K562 (cell line): Measurements from ENCODE around the gene ZNF324B. TPM values are rescaled to one million over a fixed set of nuclear protein-coding genes. Genes with fewer than 3 reads are reported as not detected.

Experiments used
- BHLHE40 ChIP-seq: IDR thresholded peaks from 2 replicates; pipeline ENCODE4 v1.6.1; 2011; ENCODE audit warnings: low read length, improper control_type of control experiment
- CBX1 ChIP-seq: sonication (generic); IDR thresholded peaks from 2 replicates; pipeline ENCODE4 v1.6.1; 2016; ENCODE audit warnings: antibody characterized with exemption, low read depth, mild to moderate bottlenecking
- HNRNPLL ChIP-seq: fragments of 200-400 bp; formaldehyde crosslinking; IDR thresholded peaks from 2 replicates; pipeline ENCODE4 v1.6.1; 2017; ENCODE audit warnings: low read length, low read depth, mild to moderate bottlenecking; ENCODE audit not compliant: poor library complexity, severe bottlenecking
- MEF2D ChIP-seq: conservative IDR thresholded peaks from 2 replicates; pipeline ENCODE4 v1.6.1; 2016; ENCODE audit warnings: low read depth, missing genetic modification characterization, missing compliant biosample characterization
- NFE2L1 ChIP-seq: fragments of 450-650 bp; IDR thresholded peaks from 2 replicates; pipeline ENCODE4 v1.6.1; 2016; ENCODE audit warnings: missing genetic modification characterization, low read depth, mild to moderate bottlenecking, missing compliant biosample characterization, moderate library complexity, borderline replicate concordance
- PHB2 ChIP-seq: fragments of 450-650 bp; IDR thresholded peaks from 2 replicates; pipeline ENCODE4 v1.6.1; 2017; ENCODE audit warnings: low read depth
- PHF21A ChIP-seq: fragments of 450-650 bp; IDR thresholded peaks from 2 replicates; pipeline ENCODE4 v1.6.1; 2017; ENCODE audit warnings: low read depth, borderline replicate concordance
- SP2 ChIP-seq: IDR thresholded peaks from 2 replicates; pipeline ENCODE4 v1.6.1; 2011; ENCODE audit warnings: mild to moderate bottlenecking, low read depth, low read length, moderate library complexity; ENCODE audit not compliant: poor library complexity, severe bottlenecking; ENCODE audit errors: extremely low read depth
- SRSF1 ChIP-seq: fragments of 200-400 bp; formaldehyde crosslinking; IDR thresholded peaks from 2 replicates; pipeline ENCODE4 v1.6.1; 2017; ENCODE audit warnings: mild to moderate bottlenecking, low read depth, low read length, moderate library complexity
- STAT5A ChIP-seq: IDR thresholded peaks from 2 replicates; pipeline ENCODE4 v1.6.1; 2012; ENCODE audit warnings: low read length, inconsistent platforms, borderline replicate concordance
- TAL1 ChIP-seq: fragments of 450-650 bp; IDR thresholded peaks from 2 replicates; pipeline ENCODE4 v1.6.1; 2016; ENCODE audit warnings: mild to moderate bottlenecking
- XRCC5 ChIP-seq: fragments of 200-400 bp; formaldehyde crosslinking; IDR thresholded peaks from 2 replicates; pipeline ENCODE4 v1.6.1; 2017; ENCODE audit warnings: low read depth, mild to moderate bottlenecking, low read length
- ZNF253 ChIP-seq: fragments of 250-450 bp; sonication (Bioruptor Pico); conservative IDR thresholded peaks from 2 replicates; pipeline ENCODE4 v1.6.1; 2021; ENCODE audit warnings: mild to moderate bottlenecking
- ZNF263 ChIP-seq: sonication (generic); formaldehyde crosslinking; IDR thresholded peaks from 2 replicates; pipeline ENCODE4 v1.8.0; 2022; ENCODE audit warnings: mild to moderate bottlenecking, missing genetic modification reagents, borderline replicate concordance
- ZNF3 ChIP-seq: fragments of 250-450 bp; sonication (Bioruptor Pico); IDR thresholded peaks from 2 replicates; pipeline ENCODE4 v1.5.0; 2021; ENCODE audit warnings: mild to moderate bottlenecking, moderate library complexity
- polyA plus RNA-seq, 8 experiments: library from polyadenylated mRNA; depleted of rRNA in 4 of 8; stranded (reverse) in 5 of 8; unstranded in 3 of 8; fragments of >200 nt; fragmentation: Nextera tagmentation in 2 of 8; fragmentation: Illumina TruSeq in 1 of 8; extraction: Ambion mirVana in 2 of 8; extraction: Trizol in 1 of 8; gene quantifications; 2 replicates each; pipeline versions ENCODE4 v1.2.1 to v1.2.3, GENCODE V29; 2011 to 2014; ENCODE audit warnings: inconsistent platforms in 1 of 8, missing spikeins in 1 of 8
- total RNA-seq, 7 experiments: library from RNA; depleted of rRNA in 6 of 7; stranded (reverse); fragments of >200 nt in 6 of 7; fragmentation: Illumina TruSeq in 2 of 7; extraction: Trizol in 2 of 7; gene quantifications; 2 replicates each; pipeline versions ENCODE4 v1.2.1 to v1.2.3, GENCODE V29; 2011 to 2021; ENCODE audit warnings: low replicate concordance in 1 of 7
- TF ChIP-seq, protein P1 (sequence below): fragments of 250-450 bp; sonication (Bioruptor Pico); IDR thresholded peaks from 2 replicates; pipeline ENCODE4 v1.4.0; 2020; ENCODE audit warnings: mild to moderate bottlenecking, moderate library complexity
- TF ChIP-seq, protein P2 (sequence below), 2 experiments: fragments of 450-650 bp in 1 of 2; sonication (generic) in 1 of 2; formaldehyde crosslinking; conservative IDR thresholded peaks; 2 replicates each; pipeline versions ENCODE4 v1.4.0 to v1.8.1; 2020 to 2022; ENCODE audit warnings: mild to moderate bottlenecking in 1 of 2, missing genetic modification reagents in 1 of 2
- TF ChIP-seq, protein P3 (sequence below): fragments of 450-650 bp; IDR thresholded peaks from 2 replicates; pipeline ENCODE4 v1.7.0; 2016; ENCODE audit warnings: borderline replicate concordance
- TF ChIP-seq, protein P4 (sequence below): IDR thresholded peaks from 2 replicates; pipeline ENCODE4 v1.6.1; 2014; ENCODE audit warnings: antibody characterized with exemption
- TF ChIP-seq, protein P5 (sequence below): fragments of 250-450 bp; sonication (Bioruptor Pico); IDR thresholded peaks from 2 replicates; pipeline ENCODE4 v1.8.0; 2021; ENCODE audit warnings: moderate library complexity, mild to moderate bottlenecking, inconsistent platforms

Gene ZNF324B
- total and polyA plus RNA-seq, 9 of the 15 experiments (the other 6 are each of a cell fraction or from before 2014, with no cell fraction given): 0.20 to 13.5 (median 5.7) TPM

DNA sequence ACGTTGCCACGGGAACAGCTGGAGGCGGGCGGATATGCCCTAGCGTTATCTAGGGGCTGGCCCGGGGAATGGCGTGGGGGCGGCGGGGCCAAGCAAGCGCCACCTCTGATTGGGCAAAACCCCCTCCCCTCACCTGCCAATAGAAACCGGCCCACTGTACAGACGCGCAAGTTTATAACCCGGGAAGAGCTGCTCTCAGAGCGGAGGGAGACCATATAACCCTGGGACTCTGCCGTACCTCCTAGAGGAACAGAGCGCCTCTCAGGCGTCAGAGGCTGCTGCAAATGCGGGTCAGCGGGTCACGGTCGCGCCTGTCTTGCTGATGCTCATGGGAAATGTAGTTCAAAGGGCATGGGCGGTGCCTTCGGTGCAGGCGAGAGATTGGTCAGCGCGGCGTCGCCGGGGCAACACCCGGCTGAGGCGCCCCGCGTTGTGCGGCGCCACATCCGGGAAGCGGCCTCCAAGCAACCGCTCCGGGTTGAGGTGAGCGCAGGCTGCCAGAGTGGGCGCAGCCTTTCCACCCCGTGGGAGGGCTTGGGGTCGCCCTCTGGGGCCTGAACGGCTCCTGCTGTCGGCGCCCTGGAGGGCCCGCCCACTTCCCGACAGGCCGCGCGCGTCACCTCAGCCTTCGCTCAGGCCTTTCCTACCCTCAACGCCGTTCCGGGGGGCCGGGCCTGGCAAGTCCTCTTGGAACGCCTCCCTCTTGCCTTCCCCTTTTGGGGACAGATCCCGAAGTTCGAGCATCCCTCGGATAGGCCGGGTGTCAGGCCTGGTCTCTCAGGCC, 24.5 kb downstream of the ZNF324B start, which contains the start of gene ZNF446 (continued):
- TF ChIP-seq, protein P1, sequence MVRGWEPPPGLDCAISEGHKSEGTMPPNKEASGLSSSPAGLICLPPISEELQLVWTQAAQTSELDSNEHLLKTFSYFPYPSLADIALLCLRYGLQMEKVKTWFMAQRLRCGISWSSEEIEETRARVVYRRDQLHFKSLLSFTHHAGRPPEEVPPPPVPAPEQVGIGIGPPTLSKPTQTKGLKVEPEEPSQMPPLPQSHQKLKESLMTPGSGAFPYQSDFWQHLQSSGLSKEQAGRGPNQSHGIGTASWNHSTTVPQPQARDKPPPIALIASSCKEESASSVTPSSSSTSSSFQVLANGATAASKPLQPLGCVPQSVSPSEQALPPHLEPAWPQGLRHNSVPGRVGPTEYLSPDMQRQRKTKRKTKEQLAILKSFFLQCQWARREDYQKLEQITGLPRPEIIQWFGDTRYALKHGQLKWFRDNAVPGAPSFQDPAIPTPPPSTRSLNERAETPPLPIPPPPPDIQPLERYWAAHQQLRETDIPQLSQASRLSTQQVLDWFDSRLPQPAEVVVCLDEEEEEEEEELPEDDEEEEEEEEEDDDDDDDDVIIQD (CRISPR knock-in tag): no peak
- TF ChIP-seq XRCC5: no peak
- no peak for TF ChIP-seq PHF21A
- peak; percentile 59; the same call in 1 of the 2 replicates for TF ChIP-seq ZNF263 (CRISPR knock-in tag)
- no peak for TF ChIP-seq PHB2
- no peak for TF ChIP-seq SP2
- TF ChIP-seq ZNF253 (CRISPR knock-in tag): no peak
- TF ChIP-seq MEF2D (tag): no peak
- TF ChIP-seq NFE2L1 (tag): no peak
- TF ChIP-seq, protein P2, sequence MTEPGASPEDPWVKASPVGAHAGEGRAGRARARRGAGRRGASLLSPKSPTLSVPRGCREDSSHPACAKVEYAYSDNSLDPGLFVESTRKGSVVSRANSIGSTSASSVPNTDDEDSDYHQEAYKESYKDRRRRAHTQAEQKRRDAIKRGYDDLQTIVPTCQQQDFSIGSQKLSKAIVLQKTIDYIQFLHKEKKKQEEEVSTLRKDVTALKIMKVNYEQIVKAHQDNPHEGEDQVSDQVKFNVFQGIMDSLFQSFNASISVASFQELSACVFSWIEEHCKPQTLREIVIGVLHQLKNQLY (CRISPR knock-in tag; conservative IDR thresholded peaks at IDR 0.05): no peak; a peak in 1 of 4 replicates
- no peak for TF ChIP-seq STAT5A
- TF ChIP-seq, protein P3, sequence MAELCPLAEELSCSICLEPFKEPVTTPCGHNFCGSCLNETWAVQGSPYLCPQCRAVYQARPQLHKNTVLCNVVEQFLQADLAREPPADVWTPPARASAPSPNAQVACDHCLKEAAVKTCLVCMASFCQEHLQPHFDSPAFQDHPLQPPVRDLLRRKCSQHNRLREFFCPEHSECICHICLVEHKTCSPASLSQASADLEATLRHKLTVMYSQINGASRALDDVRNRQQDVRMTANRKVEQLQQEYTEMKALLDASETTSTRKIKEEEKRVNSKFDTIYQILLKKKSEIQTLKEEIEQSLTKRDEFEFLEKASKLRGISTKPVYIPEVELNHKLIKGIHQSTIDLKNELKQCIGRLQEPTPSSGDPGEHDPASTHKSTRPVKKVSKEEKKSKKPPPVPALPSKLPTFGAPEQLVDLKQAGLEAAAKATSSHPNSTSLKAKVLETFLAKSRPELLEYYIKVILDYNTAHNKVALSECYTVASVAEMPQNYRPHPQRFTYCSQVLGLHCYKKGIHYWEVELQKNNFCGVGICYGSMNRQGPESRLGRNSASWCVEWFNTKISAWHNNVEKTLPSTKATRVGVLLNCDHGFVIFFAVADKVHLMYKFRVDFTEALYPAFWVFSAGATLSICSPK: no peak
- peak; percentile 60 for TF ChIP-seq BHLHE40
- TF ChIP-seq, protein P4, sequence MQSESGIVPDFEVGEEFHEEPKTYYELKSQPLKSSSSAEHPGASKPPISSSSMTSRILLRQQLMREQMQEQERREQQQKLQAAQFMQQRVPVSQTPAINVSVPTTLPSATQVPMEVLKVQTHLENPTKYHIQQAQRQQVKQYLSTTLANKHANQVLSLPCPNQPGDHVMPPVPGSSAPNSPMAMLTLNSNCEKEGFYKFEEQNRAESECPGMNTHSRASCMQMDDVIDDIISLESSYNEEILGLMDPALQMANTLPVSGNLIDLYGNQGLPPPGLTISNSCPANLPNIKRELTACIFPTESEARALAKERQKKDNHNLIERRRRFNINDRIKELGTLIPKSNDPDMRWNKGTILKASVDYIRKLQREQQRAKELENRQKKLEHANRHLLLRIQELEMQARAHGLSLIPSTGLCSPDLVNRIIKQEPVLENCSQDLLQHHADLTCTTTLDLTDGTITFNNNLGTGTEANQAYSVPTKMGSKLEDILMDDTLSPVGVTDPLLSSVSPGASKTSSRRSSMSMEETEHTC: no peak
- peak; percentile 74; the same call in 1 of the 2 replicates for TF ChIP-seq SRSF1
- TF ChIP-seq HNRNPLL: peak; percentile 62
- TF ChIP-seq, protein P5, sequence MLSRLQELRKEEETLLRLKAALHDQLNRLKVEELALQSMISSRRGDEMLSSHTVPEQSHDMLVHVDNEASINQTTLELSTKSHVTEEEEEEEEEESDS (CRISPR knock-in tag): no peak
- no peak for TF ChIP-seq TAL1
- no peak for TF ChIP-seq ZNF3
- TF ChIP-seq CBX1: peak; percentile 25; the same call in 1 of the 2 replicates
